Activated CD8-positive, alpha-beta memory T cell treated with anti-CD3 and anti-CD28 coated beads for 24 hours (primary cell): Measurements from ENCODE around the gene GRAMD2A.

ENCODE experiments used
- DNase-seq: peaks from one replicate; pipeline ENCODE4 v3.0.0-alpha.2; 2020

GRAMD2A gene

DNA sequence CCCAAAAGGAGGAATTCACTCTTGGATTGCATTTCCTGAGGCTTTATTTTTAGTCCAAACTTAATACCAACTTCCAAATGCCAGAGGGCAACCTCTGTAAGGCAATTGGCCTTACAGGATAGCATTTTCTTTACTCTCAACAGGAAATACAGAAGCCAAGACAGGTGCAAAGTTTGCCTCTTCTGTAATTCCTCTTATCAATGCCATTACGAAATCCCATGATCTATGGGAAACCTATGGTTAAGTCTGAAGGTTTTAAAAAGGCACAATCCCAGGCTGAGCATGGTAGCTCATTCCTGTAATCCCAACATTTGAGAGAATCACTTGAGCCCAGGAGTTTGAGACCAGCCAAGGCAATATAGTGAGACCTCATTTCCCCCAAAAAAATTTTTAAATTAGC is 18.5 kb upstream of the GRAMD2A start:
- no peak for DNase-seq

DNA sequence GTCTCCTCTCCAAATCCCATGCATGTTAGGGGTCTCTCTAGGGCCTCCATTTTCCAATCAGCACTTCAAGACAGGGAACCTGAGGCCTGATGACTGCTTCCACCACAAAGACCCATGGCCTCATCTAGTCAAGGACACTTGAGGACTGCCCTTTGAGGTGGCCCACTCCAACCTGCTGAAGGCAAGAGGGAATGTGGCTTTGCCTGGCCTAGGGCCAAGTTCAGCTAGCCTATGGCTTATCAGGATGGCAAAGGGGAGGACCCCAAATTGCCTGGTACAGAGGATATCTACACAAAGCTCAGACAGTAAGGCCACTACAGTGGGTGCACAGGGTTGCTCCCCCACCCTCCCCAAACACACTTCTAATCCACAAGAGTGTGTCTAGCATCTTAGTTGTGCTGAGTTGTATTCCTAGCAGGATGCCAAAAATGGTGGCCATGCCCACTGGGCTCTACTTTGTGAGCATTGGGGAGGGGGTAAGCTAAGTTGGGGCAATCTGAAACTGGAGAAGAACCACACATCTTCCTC is 10.0 kb upstream of the GRAMD2A start:
- DNase-seq, result no peak

DNA sequence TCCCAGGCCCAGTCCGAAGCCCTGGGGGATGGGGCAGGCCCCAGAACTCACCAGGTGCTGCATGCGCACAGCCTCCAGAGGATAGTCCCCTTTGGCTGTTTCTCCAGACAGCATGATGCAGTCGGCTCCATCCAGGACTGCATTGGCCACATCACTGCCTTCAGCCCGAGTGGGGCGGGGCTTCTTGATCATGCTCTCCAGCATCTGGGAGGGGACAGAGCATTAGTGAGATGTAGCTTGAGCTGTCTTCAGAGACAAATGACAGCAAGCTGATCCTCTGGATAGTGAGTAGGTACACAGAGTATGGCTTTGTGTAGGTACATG is 9.1 kb upstream of the GRAMD2A start:
- DNase-seq, result peak; percentile 56

DNA sequence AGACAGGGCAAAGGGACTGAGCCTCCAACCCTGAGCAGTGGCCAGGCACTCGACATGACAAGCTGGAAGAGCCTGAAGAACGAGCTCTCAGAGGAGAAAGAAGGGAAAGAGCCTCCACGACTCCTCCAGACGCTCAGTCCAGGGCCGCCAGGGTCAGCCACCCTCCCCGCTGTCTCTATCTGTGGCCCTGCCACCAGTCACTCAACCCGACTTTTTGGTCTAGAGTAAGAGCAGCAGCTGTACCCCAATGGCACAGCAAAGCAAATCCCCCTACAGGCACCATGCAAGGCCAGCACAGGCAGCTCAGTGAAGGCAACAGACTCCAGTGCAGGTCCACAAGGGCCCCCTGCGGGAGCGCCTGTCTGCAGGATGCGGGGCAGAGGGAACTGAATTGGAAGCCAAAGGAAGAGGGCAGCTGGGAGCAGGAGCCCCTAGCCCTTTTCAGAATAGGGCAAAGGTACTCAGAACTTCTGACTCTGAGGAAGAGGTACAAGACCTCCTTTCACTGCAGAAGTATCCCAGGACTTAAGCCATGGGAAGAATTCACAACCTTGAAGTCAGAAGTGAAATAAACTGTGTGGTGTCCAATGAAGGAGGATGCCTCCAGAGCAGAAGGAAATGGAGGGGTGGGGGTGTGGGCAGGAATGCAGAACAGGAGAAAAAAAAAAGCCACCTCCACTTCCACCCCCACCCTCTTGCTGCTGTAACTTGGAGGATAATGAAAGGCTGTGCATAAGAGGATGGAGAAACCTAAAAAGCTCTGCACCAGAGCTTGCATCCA is 8.5 kb upstream of the GRAMD2A start:
- peak; percentile 52 for DNase-seq

DNA sequence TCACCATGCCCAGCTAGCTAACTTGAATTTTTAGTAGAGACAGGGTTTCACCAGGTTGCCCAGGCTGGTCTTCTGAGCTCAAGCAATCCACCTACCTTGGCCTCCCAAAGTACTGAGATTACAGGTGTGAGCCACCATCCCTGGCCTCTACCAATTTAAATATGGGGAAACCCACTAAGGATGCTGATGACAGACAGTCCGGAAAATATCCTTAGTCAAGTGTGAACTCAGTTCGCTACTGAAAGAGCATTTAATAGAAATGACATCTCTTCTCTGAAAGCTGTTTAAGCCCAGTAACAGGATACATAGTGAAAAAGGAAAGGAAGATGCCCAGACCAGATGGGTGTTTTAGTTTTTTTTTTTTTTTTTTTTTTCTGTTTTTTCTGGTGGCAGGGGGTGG is 7.7 kb upstream of the GRAMD2A start:
- DNase-seq, result no peak

DNA sequence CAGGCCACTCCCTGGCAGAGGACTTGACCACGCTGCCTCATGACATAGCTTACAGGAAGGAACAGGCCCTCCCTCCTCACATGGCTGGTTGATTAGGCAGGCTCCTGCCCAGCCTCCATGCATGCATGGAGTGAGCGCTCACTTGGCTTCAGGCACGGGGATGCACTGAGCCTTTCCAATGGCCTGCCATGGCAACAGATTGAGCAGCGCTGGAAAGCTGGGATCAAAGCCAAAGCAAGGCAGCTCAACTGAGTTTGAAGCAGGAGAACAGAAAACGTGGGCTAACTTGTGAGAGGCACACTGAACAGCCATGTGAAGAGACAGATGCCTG is 5.9 kb upstream of the GRAMD2A start:
- DNase-seq, result no peak

DNA sequence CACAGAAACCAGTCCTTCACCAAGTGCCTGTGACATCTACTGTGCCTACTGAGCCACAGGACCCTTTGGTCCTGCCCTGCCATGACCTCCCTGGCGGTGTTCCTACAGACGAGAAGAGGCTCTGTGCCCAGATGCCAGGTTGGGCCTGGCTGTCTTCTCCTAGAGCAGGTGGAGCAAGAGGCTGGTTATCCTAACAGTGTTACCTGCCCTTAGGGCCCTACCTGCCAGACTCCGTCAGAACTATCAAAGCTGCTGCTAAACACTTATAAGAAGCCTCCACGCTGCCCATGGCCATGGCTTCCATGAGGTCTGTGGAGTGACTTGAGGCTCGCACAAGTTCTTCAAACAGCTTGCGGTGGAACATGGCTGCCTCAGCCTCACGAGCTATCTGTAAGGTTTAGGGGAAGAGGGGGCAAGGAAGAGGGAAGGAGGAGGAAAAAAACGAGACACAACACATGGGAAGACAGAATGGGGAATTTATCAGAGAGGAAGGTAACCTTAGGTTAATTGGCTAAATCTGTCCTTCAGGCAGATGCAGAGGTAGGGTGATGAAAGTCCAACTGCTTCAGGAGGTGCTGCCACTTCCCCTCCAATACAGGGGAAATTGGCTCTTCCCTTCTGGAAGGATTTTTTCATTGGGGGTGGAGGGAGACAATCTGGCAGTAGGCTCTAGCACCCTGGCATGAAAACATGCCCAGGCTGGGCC is 5.4 kb upstream of the GRAMD2A start:
- no peak for DNase-seq

DNA sequence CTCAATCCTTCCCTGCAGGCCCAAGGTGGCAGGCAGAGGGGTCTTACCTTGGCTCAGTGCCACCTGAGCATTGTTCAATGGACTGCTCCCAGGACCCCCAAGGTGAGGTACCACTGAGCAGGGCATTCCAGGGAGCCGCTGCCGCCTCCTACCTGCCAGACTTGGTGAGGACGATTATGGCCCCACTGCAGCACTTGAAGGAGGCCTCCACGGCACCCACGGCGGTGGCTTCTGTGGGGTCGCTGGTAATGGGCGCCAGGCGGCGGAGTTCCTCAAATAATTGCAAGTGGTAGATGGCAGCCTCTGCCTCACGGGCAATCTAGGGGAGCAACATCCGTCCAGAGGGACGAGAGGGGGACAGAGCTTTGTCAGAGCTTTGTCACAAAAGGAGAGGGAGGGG is 4.7 kb upstream of the GRAMD2A start:
- no peak for DNase-seq

DNA sequence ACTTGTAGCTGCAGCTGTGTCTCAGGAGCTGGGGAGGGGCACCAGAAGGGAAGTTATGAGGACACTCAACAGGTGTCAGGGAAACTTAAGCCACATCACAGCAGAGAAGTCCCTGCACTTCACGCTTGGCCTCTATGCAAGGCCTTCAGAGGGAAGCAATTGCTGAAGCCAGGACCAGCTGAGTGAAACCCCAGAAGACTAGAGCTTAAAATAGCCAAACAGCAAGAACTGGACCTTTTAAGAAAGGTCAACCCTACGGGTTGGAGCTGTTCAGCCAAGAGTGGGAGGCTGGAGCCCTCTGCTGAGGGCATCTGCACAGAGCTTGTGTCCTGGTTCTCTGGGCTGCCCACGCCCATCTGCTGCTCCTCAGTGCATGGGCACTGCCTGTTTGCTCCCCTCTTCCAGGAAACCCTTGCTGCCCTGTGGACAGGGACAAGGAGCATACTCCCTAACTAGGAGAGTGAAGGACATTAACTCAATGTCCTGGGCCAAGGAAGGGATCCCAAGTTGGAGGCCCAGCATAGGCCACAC is 3.9 kb upstream of the GRAMD2A start:
- no peak for DNase-seq

DNA sequence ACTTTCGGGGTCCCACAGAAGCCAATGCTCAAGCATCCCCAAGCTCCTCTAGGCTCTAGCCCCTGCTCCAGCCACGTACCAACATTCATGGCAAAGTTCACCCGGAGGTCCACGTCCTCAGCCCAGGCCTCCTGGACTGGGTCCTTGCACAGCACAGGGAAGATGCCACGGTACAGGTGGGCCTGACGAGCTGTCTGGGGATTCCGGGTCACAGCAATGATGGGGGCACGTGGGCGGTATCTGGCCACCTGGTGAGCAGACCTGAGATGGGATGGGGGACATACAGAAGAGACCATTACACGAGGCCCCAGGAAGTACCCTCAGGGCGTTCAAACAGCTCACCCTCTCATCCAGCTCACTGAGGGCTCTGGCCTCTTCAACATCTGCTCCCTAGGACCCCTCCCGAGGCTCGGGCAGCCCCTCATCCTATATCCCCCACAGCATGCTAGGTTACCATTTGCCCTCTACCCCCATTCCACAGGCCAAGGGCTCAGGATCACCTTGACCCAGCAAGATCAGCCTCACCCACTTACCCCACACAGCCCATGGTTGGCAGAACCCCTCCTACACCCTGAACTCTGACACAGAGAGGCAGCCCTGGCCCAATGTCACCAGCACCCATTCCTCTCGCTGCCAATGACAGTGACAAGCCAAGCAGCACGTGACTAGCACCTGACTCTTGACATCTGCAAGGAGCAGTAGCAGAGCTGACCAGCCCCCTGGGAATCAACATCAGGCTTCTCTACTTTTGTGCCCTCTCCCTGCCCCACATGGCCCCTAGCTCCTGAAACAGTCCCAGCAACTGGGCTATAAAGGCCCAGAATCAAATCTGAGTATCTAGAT is 3.0 kb upstream of the GRAMD2A start:
- DNase-seq, result no peak

DNA sequence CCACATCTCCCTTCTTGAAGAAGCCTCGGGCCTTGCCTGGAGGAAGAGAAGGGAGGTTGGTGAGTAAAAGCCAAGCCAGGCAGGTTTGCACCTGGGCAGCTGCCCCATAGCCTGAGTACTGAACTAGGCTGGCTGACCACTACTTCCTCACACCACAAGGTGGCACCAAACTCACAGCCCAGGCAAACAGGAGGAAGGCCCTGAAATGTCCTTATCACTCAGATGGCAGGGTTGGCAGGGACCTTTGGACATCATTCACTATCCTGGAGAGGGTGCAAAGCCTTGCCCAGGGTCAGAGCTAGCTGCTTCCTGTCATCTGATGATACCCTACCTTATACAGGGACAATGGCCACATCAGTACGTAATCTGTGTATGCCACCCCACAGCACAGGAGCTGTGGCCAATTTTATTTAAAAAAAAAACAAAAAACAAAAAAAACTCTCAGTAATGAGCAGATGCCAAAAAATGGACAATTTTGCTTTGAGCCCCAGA is 2.2 kb upstream of the GRAMD2A start:
- peak; percentile 85 for DNase-seq

DNA sequence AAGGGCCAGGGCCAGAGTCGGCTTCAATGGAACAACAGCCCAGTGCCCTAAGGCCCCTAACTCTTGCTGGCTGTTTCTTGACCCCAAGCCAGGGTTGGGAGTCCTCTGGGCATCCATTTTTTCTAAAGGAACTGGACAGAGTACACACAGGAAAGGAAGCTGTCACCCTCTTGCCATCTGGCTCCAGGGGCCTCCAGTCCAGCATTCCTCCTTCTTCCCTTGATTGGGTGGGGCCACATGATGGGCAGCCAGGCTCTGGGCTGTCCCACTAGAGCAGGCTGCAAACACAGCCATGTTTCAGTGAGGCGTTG is 1.6 kb upstream of the GRAMD2A start:
- DNase-seq, result no peak

DNA sequence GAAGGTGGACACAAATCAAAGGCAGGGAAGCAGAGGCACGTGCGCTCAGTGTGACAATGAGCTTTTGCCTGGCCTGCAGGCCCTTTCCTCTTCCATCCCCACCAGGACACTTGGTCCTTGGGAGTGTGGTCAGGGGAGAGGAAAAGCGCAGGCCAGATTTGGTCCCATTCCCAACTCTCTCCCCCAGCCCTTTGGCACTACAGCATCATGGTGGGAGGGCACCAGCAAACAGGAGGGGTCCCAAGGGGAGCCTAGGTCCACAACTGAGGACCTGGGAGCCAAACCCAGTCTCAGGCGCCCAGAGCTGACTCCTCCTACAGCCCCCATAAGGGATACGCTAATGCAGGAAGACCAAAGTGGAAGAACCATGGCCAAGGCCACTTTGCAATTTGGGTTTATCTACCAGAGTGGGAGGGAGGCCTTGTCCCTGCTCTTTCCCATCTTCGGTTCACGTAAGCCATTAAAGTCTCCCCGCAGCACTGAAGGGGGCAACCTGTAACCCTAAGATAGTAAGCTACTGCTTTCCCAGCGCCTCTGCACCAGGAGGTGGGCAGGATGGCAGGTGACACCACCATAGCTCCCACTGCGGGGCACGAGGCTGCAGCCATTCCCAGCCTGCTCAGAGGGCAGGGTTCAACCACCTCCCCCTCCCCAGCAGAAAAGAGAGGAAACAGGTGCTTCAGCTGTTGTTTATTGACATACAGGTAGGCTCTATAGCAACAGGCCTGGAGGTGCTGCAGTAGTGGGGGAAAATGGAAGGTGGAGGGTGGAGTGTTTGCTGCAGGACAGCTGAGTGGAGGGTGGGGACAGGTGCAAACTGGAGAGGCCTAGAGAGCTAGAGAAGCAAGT is 993 bp upstream of the GRAMD2A start:
- DNase-seq, result no peak

DNA sequence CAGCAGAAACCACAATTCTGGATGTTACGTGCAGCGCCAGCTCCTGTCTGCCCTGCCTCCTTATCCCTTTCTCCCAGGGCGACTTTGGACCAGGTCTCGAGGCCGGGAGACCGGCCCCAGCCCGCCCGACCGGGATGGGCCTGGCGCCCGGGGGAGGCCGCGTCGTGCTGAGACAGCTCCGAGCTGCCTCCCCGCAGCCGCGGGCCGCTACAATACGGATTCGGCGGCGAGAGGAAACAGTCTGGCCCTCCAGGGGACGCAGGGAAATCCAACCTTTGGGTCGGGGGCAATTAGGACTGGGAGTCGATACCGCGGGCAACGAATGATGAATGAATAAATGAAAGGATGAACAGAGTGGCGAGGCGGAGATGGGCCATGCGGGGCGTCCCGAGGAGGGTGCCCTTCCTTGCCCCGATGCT is 537 bp downstream of the GRAMD2A start:
- DNase-seq, result no peak

DNA sequence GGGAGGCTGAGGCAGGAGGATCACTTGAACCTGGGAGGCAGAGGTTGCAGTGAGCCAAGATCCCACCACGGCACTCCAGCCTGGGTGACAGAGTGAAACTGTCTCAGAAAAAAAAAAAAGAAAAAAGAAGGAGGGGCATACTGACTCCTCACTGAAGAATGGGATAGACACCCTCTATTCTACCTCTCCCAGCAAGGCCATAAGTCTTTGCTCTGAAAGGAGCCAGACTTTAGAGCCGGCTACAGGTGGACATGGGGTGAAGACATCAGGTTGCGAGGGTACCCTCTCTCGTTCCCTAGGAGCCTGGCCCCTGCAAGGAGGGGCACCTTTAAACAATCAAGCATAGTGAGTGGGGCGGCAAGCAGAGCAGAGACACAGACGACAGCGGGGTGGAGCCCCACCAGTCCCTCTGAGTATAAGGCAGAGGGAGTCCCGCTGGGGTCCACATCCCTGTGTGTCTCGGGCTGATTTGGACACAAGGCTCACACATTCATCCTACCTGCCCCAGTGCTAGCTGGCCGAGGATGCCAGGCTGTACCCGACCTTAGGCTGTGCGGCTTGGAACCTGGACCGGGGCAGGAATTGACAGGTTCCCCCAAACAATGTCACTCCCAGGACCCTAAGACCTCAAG is 1.1 kb downstream of the GRAMD2A start:
- DNase-seq, result no peak

DNA sequence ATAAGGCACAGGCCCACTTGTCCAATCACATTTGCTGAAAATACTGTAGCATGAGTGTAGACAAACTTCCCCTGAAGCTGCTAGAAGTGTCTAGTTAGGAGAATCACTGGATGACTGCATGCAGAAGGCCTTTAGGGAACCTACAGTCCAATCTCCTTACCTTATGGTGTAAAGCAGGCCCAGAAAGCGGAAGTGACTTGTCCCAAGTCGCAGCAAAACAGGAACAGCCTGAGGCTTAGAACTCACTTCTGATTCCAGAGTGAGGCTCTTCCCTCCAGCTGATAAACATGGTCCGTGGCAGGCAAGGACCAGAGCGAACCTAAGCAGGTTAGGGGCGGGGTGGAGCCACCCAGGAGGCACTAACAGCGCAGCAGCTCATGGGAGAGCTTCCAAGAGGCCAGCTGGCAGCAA is 2.5 kb downstream of the GRAMD2A start:
- DNase-seq, result no peak

DNA sequence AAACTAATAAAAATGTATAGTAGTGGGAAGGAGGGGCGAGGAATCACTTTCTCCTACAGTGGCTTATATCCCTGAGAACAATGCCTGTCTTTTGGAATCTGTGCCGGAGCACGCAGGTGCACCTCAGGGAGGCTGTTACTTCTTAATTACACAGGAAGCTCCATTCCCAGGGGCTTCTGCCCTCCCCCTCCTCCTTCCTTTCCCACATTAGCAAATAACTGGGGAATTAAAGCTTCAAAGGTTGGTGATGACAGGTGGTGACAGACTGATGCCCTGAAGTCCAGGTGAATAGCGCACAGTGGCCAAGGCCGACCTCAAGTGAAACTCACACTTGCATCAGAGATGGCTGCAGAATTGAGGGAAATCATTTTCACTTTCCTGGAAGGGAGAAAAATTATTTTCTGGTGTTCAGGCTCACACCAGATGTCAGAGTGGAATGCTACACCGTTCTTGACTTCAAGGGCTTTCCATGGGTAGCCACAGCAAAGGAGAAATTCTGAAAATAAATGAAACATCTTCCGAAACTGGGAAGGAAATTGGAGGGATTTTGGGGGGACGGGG is 3.7 kb downstream of the GRAMD2A start:
- DNase-seq, result no peak

DNA sequence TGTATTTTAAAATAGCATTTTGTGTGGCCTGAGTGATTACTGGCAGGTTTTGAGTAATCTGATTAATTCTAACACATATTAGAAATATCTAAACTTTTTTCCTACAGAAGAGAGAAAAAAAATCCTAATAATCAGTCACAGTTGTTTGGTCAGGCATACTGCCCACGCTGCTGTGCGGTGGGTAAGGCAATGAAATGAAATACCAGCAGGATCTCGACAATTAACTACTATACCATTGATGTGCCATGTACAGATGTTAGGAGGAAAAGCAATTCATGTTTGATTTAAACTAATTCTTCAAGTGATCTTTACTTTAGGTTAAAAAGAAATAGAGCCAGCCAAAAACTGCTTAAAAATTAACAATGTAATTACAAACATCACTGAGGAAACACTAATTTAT is 5.2 kb downstream of the GRAMD2A start:
- DNase-seq, result no peak

DNA sequence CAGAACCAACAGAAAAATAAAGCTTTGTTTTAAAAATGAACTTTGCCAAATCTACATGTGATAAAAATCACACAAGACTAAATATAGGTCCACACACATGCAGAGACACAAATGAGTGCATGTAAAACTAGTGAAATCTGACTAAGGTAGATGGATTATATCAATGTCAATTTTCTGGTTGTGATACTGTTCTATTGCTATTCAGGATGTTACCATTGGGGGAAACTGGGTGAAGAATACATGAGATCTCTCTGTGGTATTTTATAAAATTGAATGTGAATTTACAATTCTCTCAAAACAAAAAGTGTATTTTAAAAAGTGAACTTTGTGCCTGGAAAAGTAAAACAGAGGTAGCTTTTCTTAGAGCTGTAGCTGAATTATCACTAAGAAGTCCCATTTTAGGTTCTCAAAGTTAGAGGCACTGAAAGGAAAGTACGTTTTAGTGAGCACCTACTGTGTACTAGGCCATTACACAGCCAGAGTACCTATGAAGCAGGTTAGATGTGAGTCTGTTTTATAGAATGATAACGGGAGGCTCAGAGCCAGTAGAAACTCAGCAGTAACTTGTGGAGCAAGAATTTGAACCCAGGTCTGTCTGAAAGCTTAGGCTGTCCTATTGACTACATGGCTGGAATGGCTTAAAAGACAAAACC is 8.2 kb downstream of the GRAMD2A start:
- DNase-seq, result no peak

DNA sequence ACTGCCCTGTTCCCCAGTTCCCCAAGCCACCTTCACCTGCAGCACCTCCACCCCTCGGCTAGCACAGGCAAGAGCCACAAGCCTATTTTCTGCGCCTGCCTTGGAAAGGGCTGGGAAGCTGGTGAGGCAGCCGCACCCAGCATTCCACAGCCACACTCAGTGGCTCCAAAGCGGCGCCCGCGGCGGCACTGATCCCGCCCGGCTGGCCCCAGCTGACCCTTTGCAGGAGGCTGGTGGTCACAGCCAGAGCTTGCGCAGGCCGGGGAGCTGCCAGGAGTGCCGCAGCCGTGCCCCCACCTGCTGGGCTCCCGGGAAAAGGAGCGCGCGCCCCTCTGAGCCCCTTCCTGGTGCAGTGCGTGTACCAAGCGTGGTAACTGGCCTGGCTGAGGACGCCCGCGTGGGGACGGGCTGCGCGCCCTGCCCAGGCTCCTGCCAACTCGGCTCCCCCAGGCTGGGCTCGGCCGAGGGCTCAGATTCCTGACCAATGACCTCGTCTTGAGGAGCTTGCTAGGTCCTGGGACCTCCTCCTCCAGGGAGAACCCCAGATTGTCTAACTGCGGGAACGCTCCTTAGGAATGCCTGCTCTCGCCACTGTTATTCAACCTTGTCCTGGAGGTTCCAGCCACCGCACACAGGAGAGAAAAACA is 13.3 kb downstream of the GRAMD2A start:
- no peak for DNase-seq

DNA sequence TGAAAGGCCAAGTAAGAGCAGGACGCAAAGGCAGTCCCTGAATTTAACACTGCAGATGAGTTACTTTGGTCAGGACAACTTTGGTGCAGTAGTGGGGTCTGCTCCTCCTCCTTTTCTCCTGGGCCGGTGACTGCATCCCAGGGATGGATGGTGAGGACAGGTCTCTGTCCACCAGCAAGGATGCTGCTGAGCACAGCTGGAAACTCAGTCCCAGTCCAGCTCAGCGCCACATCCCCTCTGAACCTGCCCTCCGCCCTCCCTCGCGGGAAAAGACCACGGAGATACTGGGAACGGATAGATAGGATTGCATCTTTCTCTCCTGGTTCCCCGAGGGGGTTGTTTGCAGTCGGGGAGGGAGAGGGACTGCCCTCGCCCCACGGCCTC is 13.8 kb downstream of the GRAMD2A start:
- no peak for DNase-seq
